Activated CD8-positive, alpha-beta memory T cell treated with anti-CD3 and anti-CD28 coated beads for 4 hours (primary cell): ENCODE data around the gene DISP1.
"Not testable (repeated sequence)": the region's sequence is repeated elsewhere in the genome, so short reads cannot be mapped to it uniquely, and the experiment has no call there.

Experiments used
- DNase-seq, 2 donors: peaks; one replicate each; pipeline ENCODE4 v3.0.0-alpha.2; 2020; ENCODE audit warnings: low read depth in 2 of 2

Gene DISP1

DNA sequence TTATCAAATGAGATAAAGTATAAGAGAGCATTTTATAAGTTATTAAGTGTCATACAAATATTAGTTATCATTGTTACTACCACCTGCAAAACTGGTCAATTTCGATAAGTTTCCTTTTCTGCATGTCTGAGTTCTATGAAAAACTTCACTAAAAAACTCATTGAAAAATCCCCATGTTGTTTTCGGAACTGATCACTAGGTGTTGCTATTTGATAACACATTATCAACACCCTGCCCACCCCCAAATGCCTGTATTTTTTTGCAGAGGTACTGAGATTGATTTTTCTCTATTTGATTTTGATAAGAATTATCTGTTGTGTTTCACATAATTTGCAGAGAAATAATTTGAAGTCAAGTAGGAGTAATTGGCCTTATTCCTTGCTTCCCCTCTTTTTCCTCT is 22.1 kb upstream of the DISP1 start:
- DNase-seq = no peak

GRCh38 chr1:222794656-222795474 is 20.0 kb upstream of the DISP1 start:
- DNase-seq = no peak

GRCh38 chr1:222798116-222798515 is 16.7 kb upstream of the DISP1 start:
- DNase-seq = no peak

- no peak for DNase-seq
Observed at GRCh38 chr1:222798975-222799374, 15.9 kb upstream of the DISP1 start.

DNA sequence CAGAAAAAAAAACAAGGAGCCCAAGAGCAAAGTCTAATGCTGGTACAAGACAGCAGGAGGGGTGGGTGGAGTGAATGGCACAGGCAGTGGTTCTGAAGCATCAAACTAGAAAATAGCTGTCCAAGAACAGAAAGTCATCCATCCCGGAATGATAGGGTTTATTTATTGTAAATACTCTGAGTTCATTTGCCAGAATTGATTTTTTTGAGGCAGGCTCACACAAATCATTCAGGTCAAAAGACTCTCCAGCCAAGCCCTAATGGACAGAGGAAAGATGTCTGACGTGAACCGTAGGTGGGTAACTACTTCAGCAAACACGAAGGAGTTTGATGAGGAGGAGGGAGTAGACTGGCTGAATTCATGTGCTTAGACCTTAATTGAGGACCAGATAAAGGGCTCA is 13.8 kb upstream of the DISP1 start:
- DNase-seq = no peak

DNA sequence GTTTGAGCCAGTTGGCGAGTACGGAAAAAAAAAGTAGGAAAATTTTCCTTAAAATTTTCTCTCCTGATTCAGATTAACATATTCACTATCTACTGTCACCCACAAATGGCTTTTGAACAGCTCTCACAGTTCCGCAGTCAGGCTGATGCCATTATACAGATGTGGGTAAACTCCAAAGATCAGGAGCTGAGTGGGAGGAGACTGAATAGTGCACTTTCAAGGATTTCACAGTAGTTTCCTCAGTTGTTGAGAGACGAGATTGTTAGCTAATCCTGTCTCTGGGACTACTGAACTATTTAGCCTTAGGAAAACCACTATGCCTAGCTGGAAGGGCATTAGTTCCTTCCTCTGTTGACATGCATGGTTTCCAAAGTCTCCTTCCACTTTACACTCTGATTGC is 3.2 kb upstream of the DISP1 start:
- no peak for DNase-seq

GRCh38 chr1:222813866-222814535 is 838 bp upstream of the DISP1 start:
- DNase-seq = no peak

- no peak for DNase-seq
Observed at GRCh38 chr1:222815440-222815765, 564 bp downstream of the DISP1 start.

- DNase-seq = no peak
Observed at GRCh38 chr1:222817529-222817928, 2.7 kb downstream of the DISP1 start.

- DNase-seq = no peak
Observed at GRCh38 chr1:222818171-222818570, 3.3 kb downstream of the DISP1 start.

GRCh38 chr1:222820171-222820712 is 5.4 kb downstream of the DISP1 start:
- DNase-seq = no peak

DNA sequence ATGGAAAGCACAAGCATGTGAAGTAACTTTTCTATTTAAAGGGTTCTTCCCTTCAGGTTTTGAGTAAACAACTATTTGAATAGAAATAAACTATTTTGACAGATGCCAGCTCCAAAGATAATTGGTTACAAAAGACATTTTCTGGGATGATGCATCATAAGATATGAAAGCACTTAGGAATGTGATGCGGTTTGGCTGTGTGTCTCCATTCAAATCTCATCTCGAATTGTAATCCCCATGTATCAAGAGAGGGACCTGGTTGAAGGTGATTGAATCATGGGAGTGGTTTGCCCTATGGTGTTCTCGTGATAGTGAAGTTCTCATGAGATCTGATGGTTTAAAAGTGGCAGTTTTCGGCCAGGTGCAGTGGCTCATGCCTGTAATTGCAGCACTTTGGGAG is 6.4 kb downstream of the DISP1 start:
- no peak for DNase-seq

DNA sequence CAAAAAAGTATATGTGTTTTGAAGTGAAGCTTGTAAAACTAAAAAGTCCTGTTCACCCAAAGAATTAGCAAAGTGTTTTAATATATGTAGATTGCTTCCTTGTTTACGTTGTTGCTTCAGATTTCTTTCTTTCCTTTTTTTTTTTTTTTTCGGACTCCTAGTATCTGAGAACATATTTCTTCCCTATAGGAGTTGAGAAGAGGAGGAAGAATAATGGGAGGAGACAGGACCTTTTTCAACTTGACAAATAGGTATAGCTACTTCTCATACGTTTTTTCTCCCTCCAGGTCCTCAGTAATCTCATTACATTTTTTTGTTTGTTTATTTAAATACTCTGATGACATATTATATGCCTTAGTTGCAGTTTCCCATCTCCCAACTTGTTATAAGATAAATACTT is 8.9 kb downstream of the DISP1 start:
- no peak for DNase-seq

DNA sequence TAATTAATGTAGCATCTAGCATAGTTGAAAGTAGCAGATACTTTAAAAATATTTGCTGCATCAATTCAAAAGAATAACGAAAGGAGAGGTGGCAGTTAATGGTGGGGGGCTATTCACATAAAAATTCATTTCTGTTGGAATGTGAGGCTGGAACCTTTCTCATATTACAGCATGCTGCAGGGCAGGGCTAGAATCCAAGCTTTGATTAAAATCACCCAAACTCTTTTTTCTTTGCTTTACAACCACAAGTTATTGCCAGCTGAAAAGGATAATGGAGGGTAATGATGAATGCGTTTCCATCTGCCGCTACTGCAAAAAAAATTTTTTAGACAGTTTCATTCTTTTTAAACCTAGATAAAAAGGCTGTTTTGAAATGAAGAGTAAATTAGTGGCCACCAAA is 9.8 kb downstream of the DISP1 start:
- DNase-seq = no peak

DNA sequence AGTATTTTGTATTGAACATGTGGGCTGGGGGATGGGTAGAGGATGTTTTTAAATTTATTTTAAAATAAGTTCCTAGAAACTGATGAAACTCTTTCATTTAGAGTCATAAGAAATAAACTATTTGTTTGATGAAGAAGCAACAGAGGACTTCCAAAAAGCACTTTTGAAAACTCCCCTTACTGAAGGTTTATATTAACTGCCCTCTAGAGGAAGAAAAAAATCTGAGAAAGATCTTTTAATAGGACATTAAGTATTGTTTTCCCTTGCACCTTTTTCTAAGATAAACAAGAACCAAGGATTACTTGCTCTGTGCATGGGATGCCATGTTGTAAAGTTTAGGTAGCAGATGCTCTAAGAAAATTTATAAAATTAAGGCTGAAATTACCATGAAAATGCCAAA is 14.1 kb downstream of the DISP1 start:
- DNase-seq = no peak

DNA sequence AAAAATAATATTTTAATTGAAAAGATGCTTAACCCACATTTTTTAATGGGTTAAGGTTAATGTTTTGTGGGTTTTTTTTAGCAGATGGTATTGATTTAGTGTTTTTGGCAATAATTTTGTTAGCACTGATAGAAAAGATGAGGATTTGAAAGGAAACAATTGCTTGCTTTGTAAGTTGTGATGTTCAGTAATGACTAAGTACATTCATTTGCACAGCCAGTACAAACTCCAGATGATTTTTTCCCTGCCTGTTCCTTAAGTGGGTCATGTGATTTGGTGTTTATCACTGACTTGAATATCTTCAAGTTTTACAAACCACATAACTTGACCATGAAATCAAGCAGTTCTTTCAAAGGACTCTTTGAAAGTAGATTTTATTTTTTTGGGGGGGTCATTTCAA is 15.0 kb downstream of the DISP1 start:
- no peak for DNase-seq

- DNase-seq = no peak
Observed at GRCh38 chr1:222833356-222833876, 18.6 kb downstream of the DISP1 start.

DNA sequence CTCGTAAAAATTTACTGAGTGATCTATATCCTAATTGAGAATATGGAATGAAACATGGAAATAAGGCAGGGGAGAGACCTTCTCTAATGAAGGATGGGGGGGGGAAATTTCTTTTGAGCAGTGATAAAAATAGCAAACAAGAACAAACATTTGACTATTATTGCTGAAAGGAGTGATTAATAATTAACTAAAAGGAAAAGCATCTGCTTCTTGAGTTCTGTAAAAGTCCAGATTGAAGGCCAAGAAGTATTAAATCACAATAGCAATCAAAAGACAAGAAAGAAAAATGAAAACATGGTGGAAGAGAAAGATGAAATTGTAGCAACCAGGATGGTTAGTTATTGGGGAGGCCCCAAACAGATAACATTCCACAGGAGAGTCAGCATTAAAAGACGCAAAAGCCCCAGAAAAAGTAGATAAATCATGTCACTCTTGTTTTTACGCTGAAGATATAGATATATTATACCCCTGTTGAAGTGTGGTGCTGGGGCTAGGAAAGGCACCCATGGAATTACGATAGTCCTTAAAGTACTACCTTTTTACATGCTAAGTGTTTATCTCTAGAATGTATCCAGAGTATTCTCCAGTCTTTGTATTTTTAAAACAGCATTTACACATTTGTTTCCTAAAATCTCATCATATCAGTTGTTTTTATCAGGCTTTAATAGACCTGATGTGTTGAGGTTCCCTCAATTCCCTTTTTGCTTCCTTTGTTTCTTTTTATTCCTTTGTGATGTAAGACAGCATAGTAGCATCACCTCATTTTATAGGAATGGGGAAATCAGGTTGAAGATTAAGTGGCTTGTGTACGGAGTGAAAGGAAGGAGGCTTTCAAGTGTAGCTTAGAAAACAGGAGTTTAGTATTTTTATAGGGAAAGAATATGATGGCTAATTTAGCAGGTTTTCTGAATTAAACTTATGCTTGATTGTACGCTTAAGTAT is 28.9 kb downstream of the DISP1 start:
- no peak for DNase-seq

GRCh38 chr1:222844411-222844779 is 29.6 kb downstream of the DISP1 start:
- no peak for DNase-seq

DNA sequence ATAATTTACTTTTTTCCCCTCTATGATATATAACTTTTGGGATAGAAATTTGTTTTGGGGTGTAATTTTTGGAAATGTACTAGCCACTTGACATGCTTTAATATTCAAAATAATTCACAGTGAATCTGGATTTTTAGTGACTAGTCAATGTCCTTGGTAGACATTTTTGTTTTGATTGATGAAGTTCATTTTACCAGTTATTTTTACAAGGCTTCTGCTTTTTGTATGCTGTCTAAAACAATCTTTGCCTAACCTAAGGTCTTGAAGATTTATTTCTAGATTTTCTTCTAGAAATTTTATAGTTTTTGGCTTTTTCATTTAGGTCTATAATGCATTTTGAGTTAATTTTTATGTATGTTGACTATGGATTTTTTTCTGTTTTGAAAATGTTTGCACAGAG is 30.9 kb downstream of the DISP1 start:
- no peak for DNase-seq

DNA sequence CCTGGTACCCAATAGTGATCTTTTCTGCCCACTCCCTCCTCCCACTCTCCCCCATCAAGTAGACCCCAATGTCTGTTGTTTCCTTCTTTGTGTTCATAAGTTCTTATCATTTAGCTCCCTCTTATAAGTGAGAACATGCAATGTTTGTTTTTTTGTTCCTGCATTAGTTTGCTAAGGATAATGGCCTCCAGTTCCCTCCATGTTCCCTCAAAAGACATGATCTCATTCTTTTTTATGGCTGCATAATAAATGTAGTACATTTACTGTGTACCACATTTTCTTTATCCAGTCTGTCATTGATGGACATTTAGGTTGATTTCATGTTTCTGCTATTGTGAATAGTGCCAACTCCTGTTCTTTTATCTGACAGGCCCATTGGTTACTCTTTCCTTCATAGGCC is 35.7 kb downstream of the DISP1 start:
- DNase-seq = not testable (repeated sequence)

GRCh38 chr1:222852326-222852725 is 37.5 kb downstream of the DISP1 start:
- DNase-seq = no peak
